H54 (cell line): Measurements from ENCODE around the gene CAMTA2.

Experiments used
- DNase-seq: peaks from one replicate; pipeline ENCODE4 v3.0.0; 2011; ENCODE audit warnings: low spot score, mixed read lengths; ENCODE audit not compliant: insufficient read length
- FAIRE-seq: peaks from 3 replicates; lab custom pipeline; 2011; peaks lifted over from hg19 to GRCh38; lab: Jason Lieb, UNC
- POLR2A ChIP-seq: IDR thresholded peaks from 2 replicates; pipeline ENCODE4 v1.6.1; 2011; ENCODE audit warnings: low read depth, mild to moderate bottlenecking, low read length

The CAMTA2 gene

DNA sequence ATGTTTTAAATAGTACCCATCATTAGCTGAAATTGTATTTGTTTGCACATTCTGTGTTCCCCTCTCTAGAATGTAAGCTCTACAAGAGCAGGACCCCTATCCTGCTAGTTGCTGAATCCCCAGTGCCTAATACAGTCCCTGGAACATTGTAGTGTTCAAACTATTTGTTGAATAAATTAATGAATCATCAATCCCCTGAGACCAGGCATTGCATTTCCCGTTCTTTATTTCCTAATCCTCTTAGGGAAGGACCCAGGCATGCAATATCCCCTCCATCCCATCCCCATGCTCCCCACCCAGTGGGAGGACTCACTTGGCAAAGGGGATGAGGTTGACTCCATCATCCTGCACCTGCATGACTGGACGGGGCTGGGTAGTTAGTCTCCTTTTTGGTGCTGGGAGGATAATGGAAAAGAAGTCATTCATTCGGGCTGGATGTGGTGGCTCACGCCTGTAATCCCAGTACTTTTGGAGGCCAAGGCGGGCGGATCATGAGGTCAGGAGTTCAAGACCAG is 6.7 kb upstream of the CAMTA2 start:
- no peak for TF ChIP-seq POLR2A
- no peak for FAIRE-seq
- DNase-seq: no peak

DNA sequence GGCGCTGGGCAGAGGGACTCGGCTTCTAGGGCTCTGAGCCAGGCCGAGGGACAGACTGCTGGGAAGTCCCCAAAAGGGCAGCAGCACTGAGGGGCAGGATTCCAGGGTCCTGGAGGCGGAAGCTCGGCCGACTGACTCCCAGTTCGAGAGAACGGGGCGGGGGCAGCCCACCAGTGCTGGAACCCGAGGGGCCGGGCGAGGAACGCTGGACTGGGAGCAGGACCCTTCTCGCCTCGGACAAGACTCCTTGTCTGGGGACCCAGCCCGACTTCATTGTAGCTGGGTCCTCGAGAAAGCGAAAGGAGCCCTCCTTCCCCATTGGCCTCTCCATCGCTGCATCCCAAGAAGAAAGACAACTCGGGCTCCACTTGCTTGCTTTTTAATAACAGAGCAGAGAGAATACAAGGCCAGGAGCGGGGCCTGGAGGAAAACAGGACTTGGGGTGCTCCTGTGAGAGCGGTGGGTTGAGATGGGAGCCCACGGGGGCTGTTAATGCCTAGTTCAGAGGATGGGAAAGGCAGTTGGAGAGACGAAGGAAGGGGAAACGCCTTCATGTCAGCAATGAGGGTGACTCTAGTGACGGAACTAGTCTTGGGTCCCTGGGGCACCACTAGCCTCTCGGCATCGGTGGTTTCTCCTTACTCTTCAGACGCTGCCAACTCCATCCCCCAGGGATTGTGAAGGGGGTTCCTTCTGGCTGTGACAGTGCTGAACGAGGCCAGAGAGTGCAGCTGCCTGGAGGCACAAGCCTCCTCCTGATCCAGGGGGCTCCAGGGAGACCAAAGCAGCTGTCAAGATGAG is 492 bp upstream of the CAMTA2 start:
- DNase-seq (no peak), FAIRE-seq (no peak)
- TF ChIP-seq POLR2A: no peak

DNA sequence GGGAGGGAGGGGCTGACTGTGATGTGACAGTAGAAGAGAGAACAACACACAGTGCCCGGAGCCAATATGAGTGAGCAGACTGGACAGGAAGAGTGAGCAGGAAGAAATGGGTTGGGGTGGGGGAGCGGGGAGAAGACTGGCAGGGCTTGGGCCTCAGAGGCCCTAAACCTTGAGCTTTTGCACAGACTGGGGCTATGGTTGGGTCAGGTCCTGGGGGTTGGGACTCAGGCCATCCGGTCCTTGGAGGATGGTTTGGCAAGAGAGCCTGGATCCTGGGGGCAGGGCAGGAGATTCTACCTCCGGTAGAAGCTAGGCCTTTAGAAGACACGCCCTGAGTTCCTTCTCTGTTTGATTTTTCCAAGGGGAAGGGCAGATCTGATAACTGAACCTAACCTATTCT is 1.1 kb downstream of the CAMTA2 start:
- TF ChIP-seq POLR2A: no peak
- no peak for DNase-seq
- FAIRE-seq: no peak

DNA sequence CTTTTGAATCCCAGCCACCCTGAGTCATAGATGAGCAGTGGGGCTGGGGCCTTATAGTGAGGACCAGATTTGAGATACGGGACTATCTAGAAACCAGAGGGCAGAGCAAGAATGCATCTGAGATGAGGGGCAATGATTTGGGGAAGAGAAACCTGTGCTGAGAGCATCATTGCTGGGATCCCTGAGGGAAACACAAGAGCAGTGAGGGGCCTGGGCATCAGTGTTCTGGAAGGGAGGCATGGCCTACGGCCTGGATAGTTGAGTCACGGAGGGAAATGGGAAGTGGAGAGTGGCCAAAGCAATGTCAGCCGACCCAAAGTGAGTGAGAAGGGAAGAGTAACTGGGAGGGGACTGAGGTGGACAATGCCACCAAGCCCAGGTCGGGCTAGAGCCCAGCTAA is 5.2 kb downstream of the CAMTA2 start:
- FAIRE-seq (no peak), DNase-seq (no peak)
- no peak for TF ChIP-seq POLR2A

DNA sequence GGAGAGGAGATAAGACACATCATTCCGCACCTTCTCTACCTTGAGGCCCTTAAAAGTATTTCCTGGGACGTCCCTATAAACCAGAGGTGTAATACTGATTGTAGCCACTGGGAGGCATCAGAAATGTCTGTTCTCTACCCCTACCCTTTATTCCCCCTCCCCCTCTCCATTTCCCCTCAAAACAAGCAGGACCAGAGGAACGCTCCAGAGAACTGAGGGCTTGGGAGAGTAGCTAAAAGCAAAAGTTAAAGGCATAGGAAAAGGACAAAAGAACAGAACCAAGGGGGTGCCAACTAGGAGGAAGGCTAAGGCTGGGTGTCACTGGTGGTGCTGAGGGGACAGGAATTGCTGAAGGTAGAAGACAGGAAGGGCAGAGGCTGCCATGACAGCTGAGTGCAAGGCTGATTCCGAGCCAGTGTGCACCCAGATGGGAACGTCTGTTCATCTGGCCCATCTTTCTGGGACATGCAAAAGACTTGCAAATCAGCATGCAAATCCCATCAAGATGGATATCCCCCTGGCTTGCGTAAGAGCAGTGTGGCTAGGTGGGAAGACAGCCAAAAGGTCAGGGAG is 6.7 kb downstream of the CAMTA2 start:
- no peak for TF ChIP-seq POLR2A
- FAIRE-seq: no peak
- DNase-seq: no peak

DNA sequence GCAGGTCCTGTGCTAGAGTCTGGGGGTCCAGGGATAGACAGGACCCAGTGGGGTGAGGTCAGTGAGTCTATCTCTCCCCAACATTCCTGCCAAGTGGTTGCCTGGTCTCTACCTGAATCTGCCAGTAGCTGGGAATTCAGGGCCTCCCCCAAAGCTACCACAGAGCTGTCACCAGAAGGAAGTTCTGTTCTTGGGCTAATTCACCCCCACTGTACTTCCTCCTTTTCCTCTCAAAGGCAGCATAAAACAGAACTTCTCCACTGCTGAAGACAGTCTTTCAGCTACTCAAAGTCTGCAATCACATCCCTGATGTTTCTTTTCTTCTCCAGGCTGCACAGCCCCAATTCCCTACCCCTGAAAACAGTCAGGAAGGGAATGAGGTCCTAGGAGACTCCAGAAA is 8.7 kb downstream of the CAMTA2 start:
- no peak for FAIRE-seq
- DNase-seq: no peak
- TF ChIP-seq POLR2A: no peak

DNA sequence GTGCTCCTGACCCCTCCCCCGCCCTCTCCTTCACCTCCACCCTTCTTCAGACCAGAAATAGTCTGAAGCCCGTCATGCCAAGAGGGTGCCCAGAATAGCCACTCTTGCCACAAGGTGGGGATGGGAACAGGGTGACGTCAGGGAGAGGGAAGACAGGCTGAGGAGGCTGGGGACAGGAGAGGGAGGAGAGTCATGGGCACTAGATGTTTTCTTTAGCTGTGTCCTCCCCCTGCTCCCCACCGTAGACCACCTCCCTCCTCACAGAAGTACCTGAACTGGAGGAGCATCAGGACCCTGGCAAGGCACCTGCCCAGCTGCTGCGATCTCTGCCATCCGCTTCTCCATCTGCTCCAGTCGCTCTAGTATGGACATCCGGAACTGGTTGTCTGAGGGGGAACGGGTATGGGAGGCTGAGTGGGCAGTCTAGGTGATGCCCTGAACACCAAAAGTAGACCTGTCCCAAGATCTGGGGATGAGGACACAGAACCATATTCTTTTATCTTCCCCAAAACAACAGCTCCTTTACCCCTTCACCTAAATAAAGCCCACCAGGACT is 13.3 kb downstream of the CAMTA2 start:
- TF ChIP-seq POLR2A: no peak
- FAIRE-seq: no peak
- no peak for DNase-seq

DNA sequence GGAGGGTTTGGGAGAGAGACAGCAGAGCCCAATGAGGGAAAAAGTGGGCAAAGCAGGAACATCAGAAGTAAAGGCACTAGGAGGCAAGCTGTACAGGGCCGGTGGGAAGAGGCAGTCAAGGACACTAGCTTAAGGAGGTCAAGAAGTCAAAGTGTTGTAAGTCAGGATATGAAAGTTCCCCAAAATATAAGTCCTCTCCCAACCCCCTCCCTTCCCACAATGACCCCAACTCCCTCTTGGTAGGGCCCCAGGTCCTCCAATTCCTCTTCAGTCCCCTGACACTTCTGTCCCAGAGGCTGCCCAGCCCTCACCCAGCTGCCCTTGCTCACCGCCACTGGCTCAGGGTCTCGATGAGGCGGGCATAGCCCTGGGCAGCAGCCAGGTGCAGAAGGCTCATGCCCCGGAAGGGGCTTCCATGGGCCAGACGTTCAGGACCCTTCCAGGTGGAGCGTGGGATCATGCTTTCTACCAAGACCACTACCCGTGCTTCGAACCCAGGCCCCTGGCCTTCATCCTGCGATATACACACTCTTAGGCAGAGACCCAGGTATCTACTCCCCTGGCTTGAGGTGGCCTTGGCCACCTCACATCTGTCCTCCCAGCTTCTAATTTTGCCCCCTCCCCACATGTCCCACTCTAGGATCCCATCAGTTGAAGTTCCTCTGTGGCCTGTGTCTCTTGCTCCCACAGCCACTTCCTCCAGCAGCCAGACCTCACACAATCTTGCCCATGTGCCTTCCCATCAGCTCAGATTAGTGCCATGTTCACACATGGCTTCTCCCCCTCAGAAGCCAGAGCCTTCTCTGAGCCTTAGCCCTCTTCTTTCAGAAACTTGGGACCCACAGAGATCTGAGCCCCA is 14.0 kb downstream of the CAMTA2 start:
- FAIRE-seq: no peak
- TF ChIP-seq POLR2A: no peak
- no peak for DNase-seq

DNA sequence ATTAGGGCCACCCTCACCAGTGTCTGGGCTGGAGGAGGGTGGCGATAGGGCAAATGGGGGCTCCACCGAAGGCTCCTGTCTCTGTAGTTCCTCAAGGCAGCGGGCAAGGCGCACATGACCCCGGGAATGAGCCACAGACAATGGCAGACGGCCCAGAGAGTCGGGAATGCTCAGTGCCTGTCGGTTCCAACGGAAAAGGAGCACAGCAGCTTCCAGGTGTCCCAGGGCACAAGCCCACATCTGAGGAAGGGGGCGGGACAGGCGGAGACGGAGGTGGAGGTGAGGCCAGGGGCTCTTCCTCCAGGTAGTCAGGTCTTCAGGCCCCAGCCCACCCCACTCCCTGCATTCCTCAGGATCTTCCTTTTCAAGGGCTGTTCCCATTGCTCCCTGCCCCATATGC is 14.7 kb downstream of the CAMTA2 start:
- FAIRE-seq (no peak), DNase-seq (no peak)
- no peak for TF ChIP-seq POLR2A

DNA sequence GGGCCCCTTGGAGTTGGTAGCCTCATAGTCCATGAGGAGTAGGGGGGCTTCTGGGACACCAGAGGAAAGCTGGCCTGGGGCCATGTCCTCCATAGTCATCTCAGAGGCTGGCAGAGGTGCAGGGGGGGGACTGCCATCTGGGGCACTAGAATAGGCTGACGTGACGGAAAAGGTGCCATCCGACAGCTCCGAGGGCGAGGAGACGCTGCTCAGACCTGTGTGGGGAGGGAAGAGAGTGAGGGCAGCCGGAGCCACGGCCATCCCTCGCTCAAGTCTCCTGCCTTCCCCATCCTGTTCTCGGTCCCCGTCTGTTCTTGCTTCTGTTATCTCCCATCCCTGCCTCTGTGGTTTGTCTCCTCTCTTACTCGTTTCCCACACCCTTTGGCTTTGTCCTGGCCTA is 15.2 kb downstream of the CAMTA2 start:
- DNase-seq (no peak), FAIRE-seq (no peak)
- no peak for TF ChIP-seq POLR2A

DNA sequence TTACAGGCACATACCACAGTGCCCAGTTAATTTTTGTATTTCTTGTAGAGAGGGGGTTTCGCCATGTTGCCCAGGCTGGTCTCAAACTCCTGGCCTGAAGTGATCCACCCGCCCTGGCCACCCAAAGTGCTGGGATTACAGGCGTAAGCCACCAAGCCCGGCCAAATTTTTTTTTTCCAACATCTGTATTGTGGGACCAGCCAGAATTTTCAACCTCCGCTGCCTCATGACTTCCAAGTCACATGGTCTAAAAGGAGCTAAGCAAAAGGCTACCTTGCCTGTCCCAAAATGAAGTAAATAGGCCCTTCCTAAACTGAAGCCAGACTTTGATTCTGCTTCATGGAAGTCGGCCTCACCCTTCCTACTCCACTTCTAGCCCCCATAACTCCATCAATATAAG is 15.6 kb downstream of the CAMTA2 start:
- no peak for DNase-seq
- no peak for FAIRE-seq
- TF ChIP-seq POLR2A: no peak

DNA sequence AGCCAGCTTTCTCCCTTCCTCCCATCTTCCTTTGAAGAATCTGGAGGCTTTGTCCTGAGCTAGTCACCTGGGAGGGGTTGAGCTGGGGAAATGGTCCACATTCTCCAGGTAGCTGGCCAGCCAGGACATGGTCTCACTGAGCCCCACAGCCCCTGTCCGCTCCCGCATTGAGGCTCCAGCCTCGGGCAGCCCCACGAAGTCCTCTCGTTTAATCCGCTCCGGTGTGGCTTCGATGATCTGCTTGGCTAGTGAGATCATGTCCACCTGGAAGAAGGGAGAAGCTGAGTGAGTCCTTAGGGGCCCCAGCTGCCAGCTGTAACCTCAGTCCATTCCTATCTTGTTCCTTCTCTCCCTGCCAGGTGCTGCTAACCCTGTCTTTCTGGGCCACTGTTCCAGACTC is 17.2 kb downstream of the CAMTA2 start:
- FAIRE-seq: no peak
- no peak for DNase-seq
- TF ChIP-seq POLR2A: no peak

DNA sequence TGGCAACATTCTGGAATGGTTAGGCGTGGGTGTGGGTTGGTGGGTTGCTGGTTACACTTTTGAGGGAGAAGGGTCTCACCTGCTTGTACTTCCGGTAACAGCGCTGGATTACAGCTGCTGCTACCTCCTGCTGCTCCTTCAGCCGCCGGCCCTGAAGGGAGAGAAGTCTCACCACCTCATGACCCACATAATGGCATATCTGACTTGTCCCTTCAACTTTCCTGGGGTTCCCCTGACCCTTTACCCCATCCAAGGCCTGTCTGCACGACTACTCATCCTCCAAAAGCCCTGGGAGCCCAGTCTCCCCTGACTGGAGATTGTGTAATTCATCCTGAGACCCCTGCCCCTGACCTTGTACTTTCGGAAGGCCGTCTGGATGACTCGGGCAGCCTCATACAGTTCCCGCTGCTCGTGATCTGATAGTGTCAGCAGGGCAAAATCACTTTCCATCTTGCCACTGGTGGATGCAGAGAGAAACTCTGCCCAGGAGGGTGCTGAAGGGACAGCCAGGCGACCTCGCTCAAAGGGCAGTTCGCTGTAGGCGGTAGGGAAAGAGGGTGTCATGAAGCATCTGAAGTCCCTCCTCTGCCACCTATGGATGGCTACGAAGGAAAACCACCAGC is 17.8 kb downstream of the CAMTA2 start:
- no peak for TF ChIP-seq POLR2A
- no peak for FAIRE-seq
- no peak for DNase-seq
